Activated T-cell treated with anti-CD3 and anti-CD28 coated beads, Interleukin-2, amount 50 U/mL, for 24 hours (primary cell): Measurements from ENCODE around the gene MAPKAPK3.

Experiments used
- DNase-seq: peaks from one replicate; pipeline ENCODE4 v3.0.0-alpha.2; 2020
- H3K27ac Mint-ChIP-seq: 2 replicates; pipeline ENCODE4 v1.8.0; 2020; ENCODE audit warnings: mild to moderate bottlenecking, mixed read lengths
- H3K27me3 Mint-ChIP-seq: 2 replicates; pipeline ENCODE4 v1.8.0; 2020; ENCODE audit warnings: mixed read lengths
- H3K36me3 Mint-ChIP-seq: 2 replicates; pipeline ENCODE4 v1.8.0; 2020; ENCODE audit warnings: low read depth, mixed read lengths
- H3K4me1 Mint-ChIP-seq: 2 replicates; pipeline ENCODE4 v1.8.0; 2020; ENCODE audit warnings: low read depth, mixed read lengths
- H3K4me3 Mint-ChIP-seq: 2 replicates; pipeline ENCODE4 v1.8.0; 2020; ENCODE audit warnings: mild to moderate bottlenecking, moderate library complexity, mixed read lengths
- H3K9me3 Mint-ChIP-seq: 2 replicates; pipeline ENCODE4 v1.8.0; 2020; ENCODE audit warnings: mixed read lengths

The MAPKAPK3 gene

DNA sequence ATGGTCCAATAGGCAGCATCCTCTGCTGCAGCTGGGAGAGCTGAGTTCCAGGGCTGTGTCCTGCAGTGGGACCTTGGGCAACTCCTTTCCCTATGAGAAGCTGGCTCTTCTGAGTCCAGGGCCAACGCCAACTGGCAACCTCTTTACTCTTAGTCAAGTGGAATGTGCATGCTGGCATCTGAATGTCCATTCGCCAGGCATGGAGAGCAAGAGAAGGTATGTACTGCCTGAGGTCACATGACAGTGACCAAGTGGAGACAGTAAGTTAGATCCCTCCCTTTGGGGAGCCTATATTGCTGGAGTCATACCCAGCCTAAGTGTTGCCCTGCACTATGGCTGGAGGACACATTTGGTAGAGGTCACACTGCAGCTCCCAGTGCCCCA is 35.5 kb upstream of the MAPKAPK3 start:
- no peak for DNase-seq
- H3K27me3 Mint-ChIP-seq, result no peaks in the 10 kb centered on the region
- H3K4me3 Mint-ChIP-seq, result no peak overlapping the region
- H3K27ac Mint-ChIP-seq, result no peak overlapping the region
- H3K36me3 Mint-ChIP-seq, result peaks cover 99% of the 10 kb centered on the region
- H3K4me1 Mint-ChIP-seq, result peaks cover 73% of the 10 kb centered on the region
- H3K9me3 Mint-ChIP-seq, result no peaks in the 10 kb centered on the region

DNA sequence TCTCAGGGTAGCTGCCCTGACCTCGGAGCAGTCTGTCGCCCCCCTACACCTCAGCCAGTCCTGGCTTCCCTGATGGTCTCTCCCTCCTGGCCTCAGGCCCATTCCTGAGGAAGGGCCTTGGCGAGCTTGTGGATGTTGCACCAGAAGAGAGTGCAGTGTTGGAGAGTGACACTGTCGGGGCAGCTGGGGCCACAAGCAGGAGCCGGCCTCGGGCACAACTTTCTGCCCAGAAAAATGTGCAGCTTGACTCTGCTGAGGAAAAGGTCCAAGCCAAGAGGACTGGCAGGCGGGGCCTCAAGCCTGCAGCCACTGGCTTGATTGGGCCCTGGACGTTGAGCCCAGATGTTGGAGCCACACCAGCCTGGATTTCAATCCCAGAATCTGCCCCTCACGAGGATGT is 34.9 kb upstream of the MAPKAPK3 start:
- peaks cover 99% of the 10 kb centered on the region for H3K36me3 Mint-ChIP-seq
- H3K4me3 Mint-ChIP-seq, result no peak overlapping the region
- no peaks in the 10 kb centered on the region for H3K9me3 Mint-ChIP-seq
- H3K27me3 Mint-ChIP-seq, result no peaks in the 10 kb centered on the region
- DNase-seq, result no peak
- peak overlapping the region; percentile 57 for H3K27ac Mint-ChIP-seq
- peaks cover 76% of the 10 kb centered on the region for H3K4me1 Mint-ChIP-seq

DNA sequence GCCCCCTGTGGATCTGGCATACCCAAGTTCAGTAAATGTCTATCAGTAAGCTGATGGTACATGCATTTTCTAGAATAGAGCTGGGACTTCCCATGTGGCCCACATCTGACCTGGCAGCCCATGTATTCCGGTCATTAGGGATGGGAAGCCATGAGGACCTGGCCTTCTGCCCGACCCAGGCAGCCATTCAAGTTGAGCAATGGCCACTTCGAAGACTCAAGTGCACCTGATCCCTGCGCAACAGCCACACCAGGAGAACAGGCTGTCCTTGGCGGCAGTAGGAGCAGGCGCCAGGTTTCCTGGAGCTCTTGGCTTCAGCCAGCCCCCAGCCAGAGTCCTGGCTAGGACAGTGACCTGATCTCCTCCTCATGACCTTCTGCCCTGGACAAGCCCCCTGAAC is 33.1 kb upstream of the MAPKAPK3 start:
- DNase-seq, result no peak

DNA sequence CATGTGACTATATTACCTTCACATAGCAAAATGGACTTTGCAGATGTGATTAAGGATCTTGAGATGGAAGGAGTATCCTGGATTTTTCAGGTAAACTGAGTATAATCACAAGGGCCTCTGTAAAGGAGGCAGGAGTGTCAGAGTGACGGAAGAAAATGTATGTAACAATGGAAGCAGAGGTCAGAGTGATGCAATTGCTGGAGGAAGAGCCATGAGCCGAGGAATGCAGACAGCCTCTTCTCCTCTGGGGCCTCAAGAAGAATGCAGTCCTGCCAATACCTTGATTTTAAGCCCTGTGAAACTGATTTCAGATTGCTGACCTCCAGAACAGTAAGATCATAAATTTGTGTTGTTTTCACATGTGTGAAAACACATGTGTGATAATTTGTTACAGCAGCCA is 32.6 kb upstream of the MAPKAPK3 start:
- Mint-ChIP-seq H3K9me3 (no peaks in the 10 kb centered on the region), H3K4me3 (no peak overlapping the region), H3K4me1 (peaks cover 87% of the 10 kb centered on the region), H3K27me3 (no peaks in the 10 kb centered on the region), H3K36me3 (peaks cover 94% of the 10 kb centered on the region), H3K27ac (peak overlapping the region; percentile 99)
- DNase-seq, result no peak

More for the DNA sequence above, 33.1 kb upstream of the MAPKAPK3 start:
- H3K27ac Mint-ChIP-seq, result peak overlapping the region; percentile 99
- no peaks in the 10 kb centered on the region for H3K9me3 Mint-ChIP-seq
- peaks cover 87% of the 10 kb centered on the region for H3K4me1 Mint-ChIP-seq
- H3K4me3 Mint-ChIP-seq, result no peak overlapping the region
- H3K27me3 Mint-ChIP-seq, result no peaks in the 10 kb centered on the region
- peaks cover 97% of the 10 kb centered on the region for H3K36me3 Mint-ChIP-seq

DNA sequence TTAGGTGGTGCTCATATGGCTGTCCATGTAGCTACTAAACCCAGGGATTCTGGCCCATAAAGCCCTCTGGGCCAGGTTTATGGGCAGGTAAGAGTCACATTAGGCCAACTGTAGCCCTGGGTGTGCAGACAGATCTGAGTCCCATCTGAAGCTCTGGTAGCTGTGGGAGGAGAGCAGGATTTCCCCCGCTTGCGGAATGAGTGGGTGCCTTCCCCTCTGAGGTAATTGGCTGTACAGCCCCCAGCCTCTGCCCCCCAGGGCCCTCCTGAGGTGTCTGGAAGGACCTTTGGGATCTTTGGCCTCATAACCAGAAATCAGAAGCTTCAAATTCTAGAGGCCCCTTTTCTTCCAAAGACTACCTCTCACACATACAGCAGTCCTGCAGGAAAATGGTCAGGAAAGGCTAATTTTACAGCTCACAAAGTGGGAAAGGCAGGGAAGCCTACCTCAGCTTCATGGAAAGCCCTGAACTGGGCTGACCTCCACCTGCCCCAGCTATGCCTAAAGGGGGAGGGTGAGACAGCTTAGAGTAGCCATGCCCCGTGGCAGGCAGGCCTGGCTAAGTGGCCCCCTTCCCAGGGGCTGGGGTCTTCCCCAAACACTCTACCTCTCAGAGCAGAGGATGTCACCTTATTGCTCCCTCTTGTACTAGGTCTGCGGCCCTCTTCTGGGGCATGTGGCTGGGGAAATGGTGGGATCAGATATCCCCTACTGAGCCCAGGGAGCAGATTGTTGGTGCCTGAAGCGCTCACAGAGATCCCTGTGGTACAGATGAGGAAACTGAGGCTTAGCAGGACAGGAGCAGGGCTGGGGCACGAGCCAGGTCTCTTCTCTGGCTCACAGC is 30.8 kb upstream of the MAPKAPK3 start:
- Mint-ChIP-seq H3K4me1 (peaks cover 89% of the 10 kb centered on the region), H3K27ac (peak overlapping the region; percentile 99), H3K4me3 (peak overlapping the region; percentile 12), H3K9me3 (no peaks in the 10 kb centered on the region), H3K36me3 (peaks cover 79% of the 10 kb centered on the region), H3K27me3 (no peaks in the 10 kb centered on the region)
- DNase-seq, result peak; percentile 62

DNA sequence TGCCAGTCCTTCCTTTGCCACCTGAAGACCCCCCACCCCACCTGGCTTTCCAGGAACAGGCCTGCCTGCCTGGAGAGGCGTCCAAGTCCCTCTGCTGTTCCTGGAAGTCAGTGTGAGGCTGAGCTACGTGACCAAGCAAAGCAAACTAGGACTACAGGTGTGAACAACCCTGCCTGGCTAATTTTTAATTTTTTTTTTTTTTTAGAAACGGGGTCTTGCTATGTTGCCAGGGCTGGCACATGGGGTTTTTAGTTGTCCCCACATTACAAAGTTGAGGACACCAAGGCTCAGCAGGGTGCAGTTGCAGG is 30.2 kb upstream of the MAPKAPK3 start:
- Mint-ChIP-seq H3K27me3 (no peaks in the 10 kb centered on the region), H3K4me1 (peaks cover 91% of the 10 kb centered on the region), H3K9me3 (no peaks in the 10 kb centered on the region), H3K27ac (peak overlapping the region; percentile 99), H3K36me3 (peaks cover 73% of the 10 kb centered on the region), H3K4me3 (no peak overlapping the region)
- no peak for DNase-seq

DNA sequence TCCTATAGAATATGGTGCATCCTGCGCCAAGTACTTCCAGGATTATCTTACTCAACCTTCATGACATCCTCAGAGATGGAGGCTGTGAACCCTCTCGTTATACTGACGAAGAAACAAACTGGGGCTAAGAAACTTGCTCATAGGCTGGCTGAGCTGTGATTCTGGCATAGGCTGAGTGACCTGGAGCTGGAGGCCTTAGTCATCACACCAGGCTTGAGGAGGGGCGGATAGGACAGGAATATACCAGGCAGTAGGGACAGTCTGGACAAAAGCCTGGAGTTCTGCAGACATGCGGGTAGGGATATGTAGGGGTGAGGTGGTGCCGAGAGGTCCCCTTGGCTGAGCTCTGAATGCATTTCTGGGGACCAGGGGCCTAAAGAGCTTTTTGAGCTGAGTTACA is 29.6 kb upstream of the MAPKAPK3 start:
- peak overlapping the region; percentile 37 for H3K4me3 Mint-ChIP-seq
- H3K27ac Mint-ChIP-seq, result peak overlapping the region; percentile 99
- peaks cover 96% of the 10 kb centered on the region for H3K4me1 Mint-ChIP-seq
- H3K9me3 Mint-ChIP-seq, result no peaks in the 10 kb centered on the region
- H3K27me3 Mint-ChIP-seq, result no peaks in the 10 kb centered on the region
- no peak for DNase-seq
- peaks cover 67% of the 10 kb centered on the region for H3K36me3 Mint-ChIP-seq

DNA sequence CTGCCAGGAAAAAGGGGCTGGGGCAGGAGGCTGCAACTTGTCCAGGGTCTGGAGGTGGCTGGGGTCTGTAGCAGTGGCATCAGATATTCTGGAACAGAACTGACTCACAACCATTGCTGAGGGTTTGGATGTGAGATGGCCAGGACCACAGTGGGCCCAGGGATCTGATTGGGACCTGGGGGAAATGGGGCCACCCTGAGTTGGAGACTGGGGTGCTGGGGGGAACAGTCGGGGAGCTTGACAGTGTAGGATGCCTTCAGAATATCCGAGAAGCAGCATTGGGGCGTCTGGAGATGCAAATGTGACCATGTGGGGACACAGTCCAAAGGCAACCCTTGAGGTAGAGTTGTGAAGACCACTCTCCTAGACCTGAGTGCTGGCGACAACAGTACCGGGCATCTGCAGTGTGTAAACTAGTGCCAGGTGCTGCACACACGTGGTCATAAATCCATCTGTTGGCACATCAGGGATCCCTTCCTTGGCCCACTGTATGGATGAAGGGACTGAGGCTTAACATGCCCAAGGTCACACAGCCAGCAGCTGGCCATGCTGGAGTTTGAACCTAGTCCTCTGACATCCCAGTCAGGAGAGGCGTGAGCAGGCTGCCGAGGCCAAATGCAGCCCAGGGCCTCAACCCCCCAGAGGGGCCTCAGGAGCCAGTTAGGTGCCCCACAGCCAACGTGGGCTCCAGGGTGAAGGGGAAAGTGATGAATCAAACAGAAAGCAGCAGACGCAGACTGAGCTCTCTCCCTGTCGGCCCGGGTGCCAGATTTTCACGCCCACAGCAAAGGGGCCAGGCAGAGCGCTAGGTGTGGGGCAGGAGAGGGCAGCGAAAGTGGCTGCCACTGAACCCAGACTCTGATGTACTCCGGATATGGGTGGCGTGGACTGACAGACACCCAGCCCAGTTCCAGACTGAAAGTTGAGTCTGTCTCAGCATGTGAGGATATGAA is 28.9 kb upstream of the MAPKAPK3 start:
- Mint-ChIP-seq H3K27ac (peak overlapping the region; percentile 99), H3K36me3 (peaks cover 63% of the 10 kb centered on the region), H3K4me1 (peaks cover 98% of the 10 kb centered on the region), H3K9me3 (no peaks in the 10 kb centered on the region), H3K27me3 (no peaks in the 10 kb centered on the region), H3K4me3 (peak overlapping the region; percentile 40)
- DNase-seq, result peak; percentile 89

DNA sequence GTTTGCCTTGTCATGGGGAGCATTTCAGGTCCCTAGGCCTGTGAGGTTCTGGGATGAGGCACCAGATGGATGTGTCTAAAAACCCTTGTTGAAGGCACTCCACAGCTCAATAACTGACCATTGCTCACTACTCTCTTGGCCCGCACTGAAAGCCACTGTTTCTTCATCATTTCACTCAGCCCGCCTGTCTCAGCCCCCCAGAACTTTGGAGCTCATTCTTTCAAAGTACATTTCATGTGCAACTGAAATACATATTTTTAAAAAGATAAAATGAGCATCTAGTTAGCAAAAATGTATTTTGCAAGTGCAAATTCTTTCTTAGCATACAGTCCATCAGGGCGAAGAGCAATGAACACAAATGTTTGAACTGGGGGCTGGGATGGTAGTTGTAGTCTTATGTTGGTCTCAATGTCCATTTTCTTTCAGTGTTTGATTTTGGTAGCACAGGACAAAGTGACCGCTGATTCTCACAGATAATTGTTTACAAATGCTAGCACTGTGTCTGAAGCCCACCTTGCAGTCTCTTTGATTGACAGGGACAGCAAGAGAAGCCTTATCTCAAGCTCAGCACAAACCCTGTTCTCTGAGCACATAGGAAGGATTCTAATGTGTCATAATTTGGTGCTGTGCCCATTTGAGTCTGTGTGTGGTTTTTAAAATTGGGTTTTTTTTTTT is 28.1 kb upstream of the MAPKAPK3 start:
- Mint-ChIP-seq H3K4me3 (peak overlapping the region; percentile 40), H3K27ac (peak overlapping the region; percentile 99), H3K9me3 (no peaks in the 10 kb centered on the region), H3K36me3 (peaks cover 62% of the 10 kb centered on the region), H3K27me3 (no peaks in the 10 kb centered on the region), H3K4me1 (peaks cover 98% of the 10 kb centered on the region)
- no peak for DNase-seq

DNA sequence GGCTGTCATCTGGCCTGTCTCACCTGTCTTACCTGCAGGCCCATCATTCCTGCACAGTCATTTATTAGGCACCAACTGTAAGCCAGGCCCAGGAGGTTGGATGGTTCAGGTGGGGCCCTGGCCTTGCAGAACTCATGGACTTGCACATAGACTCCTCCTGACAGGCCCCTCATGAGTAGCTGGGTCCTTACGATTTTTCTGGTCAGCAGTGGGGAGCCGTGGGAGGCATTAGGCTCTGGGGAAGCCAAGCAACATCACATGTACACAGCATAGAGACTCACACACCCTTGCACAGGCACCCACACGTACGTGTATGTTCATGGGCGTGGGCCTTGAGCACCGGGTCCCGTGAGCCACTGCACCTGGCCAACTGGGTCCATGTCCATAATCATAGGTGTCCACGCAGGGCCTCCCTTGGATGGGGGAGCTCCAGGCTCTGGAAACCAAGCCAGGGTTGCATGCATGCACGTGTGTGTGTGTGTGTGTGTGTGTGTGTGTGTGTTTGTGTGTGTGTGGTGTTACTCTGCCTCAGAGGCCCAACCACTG is 25.7 kb upstream of the MAPKAPK3 start:
- Mint-ChIP-seq H3K27me3 (no peaks in the 10 kb centered on the region), H3K4me1 (peaks cover 95% of the 10 kb centered on the region), H3K36me3 (peaks cover 59% of the 10 kb centered on the region), H3K4me3 (peak overlapping the region; percentile 60), H3K9me3 (no peaks in the 10 kb centered on the region), H3K27ac (peak overlapping the region; percentile 99)
- peak; percentile 83 for DNase-seq

DNA sequence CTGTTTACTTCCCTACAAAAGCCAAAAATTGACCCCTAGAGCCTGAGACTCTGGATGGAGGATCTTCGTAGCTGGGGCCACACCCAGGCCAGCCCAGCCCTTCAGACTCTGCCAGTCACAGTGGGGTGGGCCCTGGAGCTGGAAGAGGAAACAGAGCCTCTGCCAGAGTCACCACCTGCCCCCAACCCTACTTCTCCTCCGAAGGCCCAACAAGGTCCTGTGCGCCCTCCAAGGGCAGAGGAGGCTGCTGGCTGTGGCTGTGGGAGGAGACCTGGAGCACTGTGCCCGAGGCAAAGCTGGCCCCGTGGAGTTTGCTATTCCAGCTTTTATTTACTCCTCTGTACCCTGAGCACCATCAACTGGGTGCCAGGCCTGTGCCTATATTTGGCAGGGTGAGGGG is 24.4 kb upstream of the MAPKAPK3 start:
- Mint-ChIP-seq H3K36me3 (peaks cover 50% of the 10 kb centered on the region), H3K27me3 (no peaks in the 10 kb centered on the region), H3K4me3 (peak overlapping the region; percentile 39), H3K27ac (peak overlapping the region; percentile 99), H3K4me1 (peaks cover 84% of the 10 kb centered on the region), H3K9me3 (no peaks in the 10 kb centered on the region)
- peak; percentile 61 for DNase-seq

DNA sequence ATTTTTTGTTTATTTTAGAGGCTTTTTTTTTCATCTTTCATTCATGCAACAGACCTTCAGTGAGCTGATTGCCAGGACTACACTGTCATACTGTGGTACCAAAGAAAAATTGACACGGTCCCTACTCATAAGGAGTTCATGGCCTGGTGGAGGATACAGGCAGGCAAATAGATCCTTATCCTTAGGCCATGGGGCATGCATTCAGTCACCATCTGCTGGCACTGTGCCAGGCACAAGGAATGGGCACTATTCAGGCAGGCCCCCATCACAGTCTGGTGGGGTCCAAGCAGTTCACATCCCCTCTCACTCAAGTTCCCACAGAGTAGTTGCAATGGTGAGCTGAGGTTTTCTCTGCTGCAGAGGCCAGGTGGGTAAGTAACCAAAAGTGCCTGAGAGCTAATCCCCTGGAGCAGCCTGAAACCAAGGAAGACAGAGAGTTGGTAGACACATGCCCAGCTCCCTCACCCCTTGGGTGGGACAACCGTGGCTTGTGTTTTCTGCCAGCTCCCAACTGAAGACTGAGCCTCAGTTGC is 22.6 kb upstream of the MAPKAPK3 start:
- DNase-seq, result no peak
- no peak overlapping the region for H3K4me3 Mint-ChIP-seq
- peaks cover 83% of the 10 kb centered on the region for H3K4me1 Mint-ChIP-seq
- no peaks in the 10 kb centered on the region for H3K27me3 Mint-ChIP-seq
- H3K9me3 Mint-ChIP-seq, result no peaks in the 10 kb centered on the region
- peaks cover 51% of the 10 kb centered on the region for H3K36me3 Mint-ChIP-seq
- peak overlapping the region; percentile 99 for H3K27ac Mint-ChIP-seq

DNA sequence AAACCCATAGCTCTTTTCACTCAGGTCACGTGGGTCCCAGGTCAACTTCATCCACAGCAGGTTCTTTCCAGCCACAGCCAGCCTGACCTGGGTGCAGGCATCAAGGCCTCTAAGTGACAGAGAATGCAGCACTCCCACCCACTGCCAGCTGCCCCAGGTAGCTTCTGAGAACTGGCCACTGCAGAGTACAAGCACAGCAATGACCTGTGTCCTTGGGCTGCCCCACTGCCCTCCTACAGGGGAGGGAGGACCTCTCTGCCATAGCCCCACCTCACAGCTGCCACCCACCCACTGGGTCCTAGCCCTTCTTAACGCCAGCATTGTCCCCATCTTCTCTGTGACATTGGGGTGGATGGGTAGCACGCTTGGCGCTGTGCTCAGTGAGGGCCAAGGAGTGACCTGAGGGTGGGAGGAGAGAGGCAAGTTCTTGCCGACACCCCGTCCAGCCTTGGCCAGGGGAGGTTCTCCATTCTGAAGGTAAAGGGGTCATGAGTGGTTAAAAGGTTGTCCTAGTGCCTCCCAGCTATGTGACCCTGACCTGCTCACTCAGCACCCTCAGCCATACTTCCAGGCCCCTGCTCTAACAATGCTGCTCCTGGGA is 17.7 kb upstream of the MAPKAPK3 start:
- peaks cover 85% of the 10 kb centered on the region for H3K4me1 Mint-ChIP-seq
- no peaks in the 10 kb centered on the region for H3K9me3 Mint-ChIP-seq
- peak overlapping the region; percentile 99 for H3K4me3 Mint-ChIP-seq
- DNase-seq, result no peak
- H3K27me3 Mint-ChIP-seq, result no peaks in the 10 kb centered on the region
- H3K27ac Mint-ChIP-seq, result peak overlapping the region; percentile 100
- peaks cover 69% of the 10 kb centered on the region for H3K36me3 Mint-ChIP-seq

DNA sequence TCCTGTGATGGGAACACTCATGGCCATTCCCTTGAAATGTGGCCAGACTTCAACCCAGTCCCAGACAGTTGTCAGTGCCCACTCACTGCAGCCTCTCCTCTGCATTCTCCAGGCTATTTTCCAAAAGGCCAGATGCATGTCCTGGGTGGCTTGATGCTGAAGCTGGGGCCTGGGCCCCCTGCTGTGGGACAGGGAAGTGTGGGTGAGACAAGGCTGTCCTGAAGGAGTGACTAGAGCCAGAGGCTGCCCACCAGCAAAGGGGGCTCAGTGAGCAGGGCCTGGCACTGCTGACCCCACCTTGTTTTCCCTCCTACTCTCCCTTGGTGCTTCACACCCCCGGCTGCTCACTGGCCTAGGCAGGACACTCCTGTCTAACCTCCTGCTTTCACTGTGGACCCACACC is 17.2 kb upstream of the MAPKAPK3 start:
- no peaks in the 10 kb centered on the region for H3K9me3 Mint-ChIP-seq
- DNase-seq, result peak; percentile 50
- peaks cover 85% of the 10 kb centered on the region for H3K4me1 Mint-ChIP-seq
- peak overlapping the region; percentile 99 for H3K4me3 Mint-ChIP-seq
- H3K27ac Mint-ChIP-seq, result peak overlapping the region; percentile 100
- H3K36me3 Mint-ChIP-seq, result peaks cover 69% of the 10 kb centered on the region
- no peaks in the 10 kb centered on the region for H3K27me3 Mint-ChIP-seq
